Lower lobe of right lung (tissue), 2 donors: Measurements from ENCODE around the gene PHLDB2. TPM values are rescaled to one million over a fixed set of nuclear protein-coding genes. Genes with fewer than 3 reads are reported as not detected.
A peak's percentile ranks its signal among the peaks of the same experiment; 100 is the strongest.

ENCODE experiments used
- ATAC-seq, 2 donors: fragments of 200-7000 bp; cut with Tn5 transposase; one replicate each; pipeline ENCODE4 v1.9.1; 2020 to 2022; ENCODE audit warnings: mild to moderate bottlenecking in 2 of 2, moderate library complexity in 2 of 2
- DNase-seq: peaks from one replicate; pipeline ENCODE4 v3.0.0-alpha.2; 2020
- H3K27ac ChIP-seq: fragments of 200-600 bp; one replicate; pipeline ENCODE4 v1.8.0; 2022
- H3K27me3 ChIP-seq: fragments of 200-600 bp; one replicate; pipeline ENCODE4 v1.8.0; 2022; ENCODE audit warnings: low read depth
- H3K36me3 ChIP-seq: fragments of 200-600 bp; one replicate; pipeline ENCODE4 v1.8.0; 2022; ENCODE audit warnings: mild to moderate bottlenecking
- H3K4me1 ChIP-seq: fragments of 200-600 bp; one replicate; pipeline ENCODE4 v1.8.0; 2022
- H3K4me3 ChIP-seq: fragments of 200-600 bp; one replicate; pipeline ENCODE4 v1.8.0; 2022; ENCODE audit warnings: mild to moderate bottlenecking
- H3K9me3 ChIP-seq: fragments of 200-600 bp; one replicate; pipeline ENCODE4 v1.8.0; 2022
- intact Hi-C: fragments of 100-400 bp; cut with DNase I; formaldehyde crosslinking; loops from one replicate; pipeline ENCODE4 v1.11.0; 2022
- total RNA-seq: library from RNA; stranded (reverse); fragmentation: NEBNext Ultra II Directional; extraction: Animal tissue kit (Norgen Biotek cat#: 25700); gene quantifications from one replicate; pipeline ENCODE4 v1.2.1, GENCODE V29; 2021
- TF ChIP-seq, protein P1 (sequence below): fragments of 200-600 bp; IDR thresholded peaks from one replicate; pipeline ENCODE4 v1.8.0; 2022; ENCODE audit warnings: antibody characterized with exemption, mild to moderate bottlenecking
- donor health status: DM: no; HTN: yes; CAD: no; lungs with severe emphysema.

The PHLDB2 gene
- total RNA-seq, 1 donor from 2014 or later = 33.6 TPM

DNA sequence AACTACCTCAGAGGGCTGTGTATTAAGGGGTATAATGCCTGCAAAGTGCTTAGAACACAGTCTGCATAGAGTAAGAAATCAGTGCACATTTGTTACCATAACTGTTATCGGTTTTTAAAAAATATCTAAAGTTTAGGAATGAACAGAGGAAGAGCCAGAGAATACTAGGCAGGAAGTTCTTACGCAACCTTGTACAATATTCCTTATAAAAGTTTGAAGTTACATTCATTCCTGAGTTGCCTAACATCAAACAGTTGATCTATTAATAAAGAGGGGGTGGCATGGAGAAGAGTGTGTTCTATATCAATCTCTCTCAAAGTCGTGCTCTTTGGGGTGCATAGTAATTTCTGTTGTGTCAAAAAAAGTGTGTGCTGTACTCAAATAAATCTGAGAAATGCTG is 22.0 kb upstream of the PHLDB2 start:
- no peak for ATAC-seq
- no peaks in the 10 kb centered on the region for H3K36me3 ChIP-seq
- TF ChIP-seq, protein P1, sequence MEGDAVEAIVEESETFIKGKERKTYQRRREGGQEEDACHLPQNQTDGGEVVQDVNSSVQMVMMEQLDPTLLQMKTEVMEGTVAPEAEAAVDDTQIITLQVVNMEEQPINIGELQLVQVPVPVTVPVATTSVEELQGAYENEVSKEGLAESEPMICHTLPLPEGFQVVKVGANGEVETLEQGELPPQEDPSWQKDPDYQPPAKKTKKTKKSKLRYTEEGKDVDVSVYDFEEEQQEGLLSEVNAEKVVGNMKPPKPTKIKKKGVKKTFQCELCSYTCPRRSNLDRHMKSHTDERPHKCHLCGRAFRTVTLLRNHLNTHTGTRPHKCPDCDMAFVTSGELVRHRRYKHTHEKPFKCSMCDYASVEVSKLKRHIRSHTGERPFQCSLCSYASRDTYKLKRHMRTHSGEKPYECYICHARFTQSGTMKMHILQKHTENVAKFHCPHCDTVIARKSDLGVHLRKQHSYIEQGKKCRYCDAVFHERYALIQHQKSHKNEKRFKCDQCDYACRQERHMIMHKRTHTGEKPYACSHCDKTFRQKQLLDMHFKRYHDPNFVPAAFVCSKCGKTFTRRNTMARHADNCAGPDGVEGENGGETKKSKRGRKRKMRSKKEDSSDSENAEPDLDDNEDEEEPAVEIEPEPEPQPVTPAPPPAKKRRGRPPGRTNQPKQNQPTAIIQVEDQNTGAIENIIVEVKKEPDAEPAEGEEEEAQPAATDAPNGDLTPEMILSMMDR = no peak
- H3K27ac ChIP-seq = no peak overlapping the region
- no peak for DNase-seq
- intact Hi-C loops = no loop called here
- H3K4me1 ChIP-seq = no peaks in the 10 kb centered on the region
- no peaks in the 10 kb centered on the region for H3K27me3 ChIP-seq
- no peaks in the 10 kb centered on the region for H3K9me3 ChIP-seq
- no peak overlapping the region for H3K4me3 ChIP-seq

DNA sequence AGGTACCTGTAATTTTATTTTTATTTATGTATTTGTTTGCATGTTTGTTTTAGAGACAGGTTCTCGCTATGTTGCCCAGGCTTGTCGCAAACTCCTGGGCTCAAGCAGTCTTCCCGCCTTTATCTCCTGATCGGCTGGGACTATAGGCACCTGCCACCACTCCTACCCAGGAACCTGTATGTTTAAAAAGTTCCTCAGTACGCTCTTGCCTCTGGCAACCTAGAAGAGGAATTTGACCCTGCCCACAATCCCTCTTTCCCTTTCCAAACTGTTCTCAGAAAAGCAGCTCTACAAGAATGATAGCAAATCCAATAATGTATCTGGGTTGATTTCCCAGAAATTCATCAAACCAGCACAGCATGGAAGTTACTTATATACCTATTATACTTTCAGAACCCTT is 20.9 kb upstream of the PHLDB2 start:
- TF ChIP-seq, protein P1 = no peak
- no peak overlapping the region for H3K27ac ChIP-seq
- H3K9me3 ChIP-seq = no peaks in the 10 kb centered on the region
- H3K36me3 ChIP-seq = no peaks in the 10 kb centered on the region
- no peak for ATAC-seq
- intact Hi-C loops = no loop called here
- no peak for DNase-seq
- no peak overlapping the region for H3K4me3 ChIP-seq
- H3K27me3 ChIP-seq = no peaks in the 10 kb centered on the region
- H3K4me1 ChIP-seq = no peaks in the 10 kb centered on the region

- TF ChIP-seq, protein P1 = no peak
- ATAC-seq = no peak
- Histone ChIP-seq H3K4me1 (no peaks in the 10 kb centered on the region), H3K4me3 (no peak overlapping the region), H3K27me3 (no peaks in the 10 kb centered on the region), H3K27ac (no peak overlapping the region), H3K9me3 (no peaks in the 10 kb centered on the region), H3K36me3 (no peaks in the 10 kb centered on the region)
- intact Hi-C loops = no loop called here
- DNase-seq = no peak
Measured at GRCh38 chr3:111846039-111846438, 13.0 kb upstream of the PHLDB2 start.

- H3K4me1 ChIP-seq = peaks cover 6% of the 10 kb centered on the region
- H3K4me3 ChIP-seq = no peak overlapping the region
- no peak overlapping the region for H3K27ac ChIP-seq
- intact Hi-C loops = no loop called here
- no peak for DNase-seq
- no peaks in the 10 kb centered on the region for H3K36me3 ChIP-seq
- no peaks in the 10 kb centered on the region for H3K27me3 ChIP-seq
- no peak for ATAC-seq
- no peaks in the 10 kb centered on the region for H3K9me3 ChIP-seq
- TF ChIP-seq, protein P1 = no peak
Measured at GRCh38 chr3:111846717-111847116, 12.3 kb upstream of the PHLDB2 start.

DNA sequence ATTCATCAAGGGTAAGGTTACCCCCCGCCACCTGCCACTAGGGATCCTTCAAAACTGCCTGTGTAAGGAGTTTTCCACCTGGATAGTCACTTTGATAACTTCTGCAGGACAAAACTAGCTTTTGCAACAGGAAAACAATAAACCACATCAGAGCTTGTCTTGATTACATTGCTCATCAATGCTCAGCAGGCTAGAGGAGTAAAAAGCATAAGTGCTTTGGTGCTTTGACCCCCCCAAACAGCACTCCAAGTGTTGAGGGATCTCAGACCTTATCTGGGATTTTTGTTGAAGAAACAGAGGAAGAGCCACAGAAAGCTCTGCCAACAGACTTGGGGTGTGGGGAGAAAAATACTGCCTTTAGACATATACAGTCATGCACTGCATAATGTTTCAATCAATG is 10.8 kb upstream of the PHLDB2 start:
- TF ChIP-seq, protein P1 = no peak
- no peaks in the 10 kb centered on the region for H3K9me3 ChIP-seq
- no peaks in the 10 kb centered on the region for H3K27me3 ChIP-seq
- H3K36me3 ChIP-seq = no peaks in the 10 kb centered on the region
- no peak overlapping the region for H3K4me3 ChIP-seq
- no peak for ATAC-seq
- H3K4me1 ChIP-seq = peaks cover 7% of the 10 kb centered on the region
- no peak overlapping the region for H3K27ac ChIP-seq
- intact Hi-C loops = no loop called here
- no peak for DNase-seq

DNA sequence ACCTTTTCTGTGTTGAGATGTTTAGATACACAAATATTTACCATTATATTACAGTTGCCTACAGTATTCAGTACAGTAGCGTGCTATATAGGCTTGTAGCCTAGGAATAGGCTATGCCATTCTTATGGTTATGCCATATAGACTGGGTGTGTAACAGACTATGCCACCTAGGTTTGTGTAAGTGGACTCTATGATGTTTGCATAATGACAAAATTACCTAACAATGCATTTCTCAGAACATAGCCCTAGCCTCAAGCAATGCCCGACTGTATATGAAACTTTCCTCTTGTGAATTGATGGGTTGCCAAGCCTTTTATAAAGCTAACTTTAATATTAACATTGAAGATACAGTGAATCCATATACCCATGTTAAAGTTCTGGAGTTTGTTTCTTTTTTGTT is 10.3 kb upstream of the PHLDB2 start:
- peaks cover 7% of the 10 kb centered on the region for H3K4me1 ChIP-seq
- no peak overlapping the region for H3K4me3 ChIP-seq
- TF ChIP-seq, protein P1 = no peak
- peak in 1 of 2 donors; percentile 14 for ATAC-seq
- DNase-seq = no peak
- no peaks in the 10 kb centered on the region for H3K9me3 ChIP-seq
- H3K27me3 ChIP-seq = no peaks in the 10 kb centered on the region
- no peaks in the 10 kb centered on the region for H3K36me3 ChIP-seq
- intact Hi-C loops = no loop called here
- no peak overlapping the region for H3K27ac ChIP-seq
